ENCODE measurements around the gene TRNP1. TPM values are rescaled to one million over a fixed set of nuclear protein-coding genes. Genes with fewer than 3 reads are reported as not detected.

TRNP1 gene
- total RNA-seq, 4 donors from 2014 or later = 2.9 to 8.5 (median 6.5) TPM

GRCh38 chr1:27037518-27037917, 44.0 kb downstream of the TRNP1 start:
- TF ChIP-seq POLR2A (IDR thresholded peaks at IDR 0.05) (no peak), CTCF (IDR thresholded peaks at IDR 0.05) (no peak)
- intact Hi-C loops (cut with DNase I) = no loop called here
- H3K4me1 ChIP-seq = peaks cover 0 to 12% of the 10 kb centered on the region in 2 donors
- WGBS, 2 donors = 70 to 72% methylated on average over 10 of the region's 10 CpGs
- H3K27ac ChIP-seq = no peak overlapping the region
- no peaks in the 10 kb centered on the region for H3K36me3 ChIP-seq
- no peak for DNase-seq
- H3K4me3 ChIP-seq (replicated peaks in 1 of 3) = no peak overlapping the region
- H3K9me3 ChIP-seq = no peaks in the 10 kb centered on the region
- no peaks in the 10 kb centered on the region for H3K27me3 ChIP-seq

GRCh38 chr1:27038020-27038419, 44.5 kb downstream of the TRNP1 start:
- H3K27ac ChIP-seq = no peak overlapping the region
- no peak overlapping the region for H3K4me3 ChIP-seq (replicated peaks in 1 of 3)
- 80 to 90% methylated on average over 7 of the region's 7 CpGs for WGBS, 2 donors
- H3K9me3 ChIP-seq = no peaks in the 10 kb centered on the region
- no peaks in the 10 kb centered on the region for H3K36me3 ChIP-seq
- H3K4me1 ChIP-seq = peaks cover 0 to 8% of the 10 kb centered on the region in 2 donors
- no peak for DNase-seq
- intact Hi-C loops (cut with DNase I) = no loop called here
- no peaks in the 10 kb centered on the region for H3K27me3 ChIP-seq
- TF ChIP-seq CTCF (IDR thresholded peaks at IDR 0.05) = no peak
- TF ChIP-seq POLR2A (IDR thresholded peaks at IDR 0.05) = no peak

DNA sequence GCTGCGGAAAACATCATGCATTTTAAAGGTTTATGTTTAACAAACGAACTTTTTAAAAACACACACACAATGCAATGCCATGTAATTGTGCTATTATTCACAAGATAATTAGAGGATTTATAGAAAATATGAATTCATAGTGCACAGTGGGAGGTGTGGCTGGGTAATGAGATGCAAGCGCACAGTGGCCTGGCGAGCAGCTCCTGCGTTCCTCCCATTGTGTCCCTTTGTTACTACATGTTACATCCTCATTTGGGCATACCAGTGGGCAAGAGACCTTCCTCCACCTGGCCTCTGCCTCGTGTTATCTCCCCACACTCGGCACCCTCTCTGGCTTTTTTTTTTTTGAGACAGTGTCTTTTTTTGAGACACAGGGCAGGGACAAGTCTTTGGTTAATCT, 49.2 kb downstream of the TRNP1 start:
- peaks cover 0 to 6% of the 10 kb centered on the region in 2 donors for H3K4me1 ChIP-seq
- TF ChIP-seq POLR2A (IDR thresholded peaks at IDR 0.05) (no peak), CTCF (IDR thresholded peaks at IDR 0.05) (no peak)
- 87% methylated on average over 7 of the region's 7 CpGs for WGBS, 2 donors
- H3K27ac ChIP-seq = no peak overlapping the region
- no peaks in the 10 kb centered on the region for H3K36me3 ChIP-seq
- no peak overlapping the region for H3K4me3 ChIP-seq (replicated peaks in 1 of 3)
- intact Hi-C loops (cut with DNase I) = loop anchor here (5.0 kb wide), 1 partner anchor 45 kb away; no protein-coding TSS in a partner anchor
- H3K27me3 ChIP-seq = no peaks in the 10 kb centered on the region
- DNase-seq = no peak
- no peaks in the 10 kb centered on the region for H3K9me3 ChIP-seq

GRCh38 chr1:27044613-27045151, 51.2 kb downstream of the TRNP1 start:
- H3K36me3 ChIP-seq = no peaks in the 10 kb centered on the region
- DNase-seq = peak; percentile 85 to 91
- WGBS, 2 donors = 7 to 17% methylated on average over 11 to 12 of the region's 12 CpGs
- H3K4me1 ChIP-seq = peaks cover 0 to 6% of the 10 kb centered on the region in 2 donors
- TF ChIP-seq POLR2A (IDR thresholded peaks at IDR 0.05) (no peak), CTCF (IDR thresholded peaks at IDR 0.05) (peak; percentile 94 to 99 (median 97))
- intact Hi-C loops (cut with DNase I) = loop anchor here (2.0 to 5.0 kb wide), 2 partner anchors 47 to 52 kb away; no protein-coding TSS in a partner anchor
- no peaks in the 10 kb centered on the region for H3K27me3 ChIP-seq
- no peak overlapping the region for H3K4me3 ChIP-seq (replicated peaks in 1 of 3)
- H3K9me3 ChIP-seq = no peaks in the 10 kb centered on the region
- H3K27ac ChIP-seq = no peak overlapping the region

DNA sequence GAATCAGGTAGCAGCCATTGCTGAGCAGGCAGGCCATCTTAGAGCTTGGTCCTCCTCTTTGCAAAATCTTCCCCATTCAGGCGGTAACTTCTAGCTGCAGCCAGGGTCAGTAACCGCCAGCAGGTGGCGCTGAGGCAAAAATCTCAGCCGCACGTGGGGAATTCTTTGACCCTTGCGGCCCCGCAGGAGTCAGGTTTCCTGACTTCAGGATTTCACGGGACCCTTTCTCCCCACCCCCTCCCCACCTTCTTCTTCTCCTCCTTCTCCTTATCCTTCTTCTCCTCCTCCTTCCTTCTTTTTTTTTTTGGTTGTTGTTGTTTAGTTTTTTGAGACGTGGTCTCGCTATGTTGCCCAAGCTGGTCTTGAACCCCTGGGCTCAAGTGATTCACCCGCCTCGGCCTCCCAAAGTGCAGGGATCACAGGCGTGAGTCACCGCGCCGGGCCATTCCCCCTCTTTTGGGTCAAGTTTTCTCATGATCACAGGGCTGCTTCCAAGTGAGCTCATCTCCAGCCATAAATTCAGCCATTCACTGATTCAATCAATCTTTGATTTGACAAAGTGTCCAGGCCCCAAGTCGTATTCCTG, 52.6 kb downstream of the TRNP1 start:
- WGBS, 2 donors = 28 to 29% methylated on average over 17 of the region's 17 CpGs
- DNase-seq = peak; percentile 53 to 68
- H3K27me3 ChIP-seq = no peaks in the 10 kb centered on the region
- H3K4me3 ChIP-seq (replicated peaks in 1 of 3) = no peak overlapping the region
- TF ChIP-seq POLR2A (IDR thresholded peaks at IDR 0.05) (no peak), CTCF (IDR thresholded peaks at IDR 0.05) (peak; percentile 61 to 89 (median 71))
- H3K27ac ChIP-seq = no peak overlapping the region
- no peaks in the 10 kb centered on the region for H3K36me3 ChIP-seq
- no peaks in the 10 kb centered on the region for H3K9me3 ChIP-seq
- intact Hi-C loops (cut with DNase I) = loop anchor here (2.0 kb wide), 1 partner anchor 51 kb away; no protein-coding TSS in a partner anchor
- peaks cover 0 to 6% of the 10 kb centered on the region in 2 donors for H3K4me1 ChIP-seq

Data from thyroid gland (tissue), 4 donors.